Panc1 (cell line): ENCODE measurements around the gene ZRANB2. TPM values are rescaled to one million over a fixed set of nuclear protein-coding genes. Genes with fewer than 3 reads are reported as not detected.

Experiments
- ATAC-seq: fragments of 200-7000 bp; cut with Tn5 transposase; 2 replicates; pipeline ENCODE4 v1.9.1; 2020; ENCODE audit warnings: mild to moderate bottlenecking, moderate library complexity
- BruUV-seq: library from RNA; stranded (reverse); fragments of 400-500 nt; replicated peaks from 2 replicates; lab custom pipeline; 2021; lab: Mats Ljungman, UMichigan
- CTCF ChIA-PET: fragments of 300-600 bp; sonication (Branson Sonifier 250); formaldehyde crosslinking; loops from one replicate; lab custom pipeline; 2022; ENCODE audit warnings: antibody characterized with exemption; lab: Charles Lee
- POLR2A ChIA-PET: fragments of 300-600 bp; sonication (Branson Sonifier 250); formaldehyde crosslinking; loops from one replicate; lab custom pipeline; 2022; ENCODE audit warnings: antibody characterized with exemption; lab: Charles Lee
- DNase-seq: peaks from one replicate; pipeline ENCODE4 v3.0.0-alpha.2; 2010; ENCODE audit warnings: low read depth, low spot score
- H3K27ac ChIP-seq: 2 replicates; pipeline ENCODE4 v1.5.1; 2011; ENCODE audit warnings: mild to moderate bottlenecking, low read length, inconsistent platforms
- H3K27me3 ChIP-seq: fragments of 200-500 bp; sonication (Bioruptor generic); 2 replicates; pipeline ENCODE4 v1.6.0; 2014; ENCODE audit warnings: low read length, inconsistent platforms; ENCODE audit not compliant: control insufficient read depth, insufficient read depth
- H3K36me3 ChIP-seq: fragments of 200-500 bp; sonication (Bioruptor generic); 2 replicates; pipeline ENCODE4 v1.5.1; 2014; ENCODE audit warnings: inconsistent platforms, mild to moderate bottlenecking, low read length, moderate library complexity; ENCODE audit not compliant: control insufficient read depth, insufficient read depth
- H3K4me1 ChIP-seq: 2 replicates; pipeline ENCODE4 v1.5.1; 2011; ENCODE audit warnings: inconsistent platforms, mild to moderate bottlenecking, low read length, moderate library complexity; ENCODE audit not compliant: control insufficient read depth, insufficient read depth
- H3K4me3 ChIP-seq, 2 experiments: 2 replicates each; pipeline ENCODE4 v1.5.1; 2011 to 2012; ENCODE audit warnings: low read depth in 2 of 2, low read length in 2 of 2, mild to moderate bottlenecking in 2 of 2, inconsistent platforms in 1 of 2, moderate library complexity in 1 of 2
- H3K9me3 ChIP-seq: fragments of 200-500 bp; sonication (Bioruptor generic); 2 replicates; pipeline ENCODE4 v1.5.1; 2014; ENCODE audit warnings: low read depth, mild to moderate bottlenecking, inconsistent platforms, low read length, moderate library complexity; ENCODE audit not compliant: control insufficient read depth, insufficient read depth
- POLR2AphosphoS5 ChIP-seq: IDR thresholded peaks from 2 replicates; pipeline ENCODE4 v1.6.1; 2012; ENCODE audit warnings: mild to moderate bottlenecking, low read depth, low read length, moderate library complexity
- SIN3A ChIP-seq: IDR thresholded peaks from 2 replicates; pipeline ENCODE4 v1.6.1; 2012; ENCODE audit warnings: low read depth, mild to moderate bottlenecking, low read length, moderate library complexity, borderline replicate concordance; ENCODE audit not compliant: insufficient read depth
- TCF7L2 ChIP-seq: IDR thresholded peaks from 2 replicates; pipeline ENCODE4 v1.6.1; 2011; ENCODE audit warnings: mild to moderate bottlenecking, low read depth, low read length, inconsistent platforms
- in situ Hi-C: cut with HindIII; loops from 2 replicates; pipeline ENCODE4 v1.10.0; 2016; ENCODE audit warnings: low sequenced_read_pairs, low pct_unique_long_range_greater_than_20kb
- intact Hi-C: fragments of 100-400 bp; cut with micrococcal nuclease; formaldehyde crosslinking; loops from one replicate; pipeline ENCODE4 v1.10.0; 2022; ENCODE audit not compliant: unreplicated experiment
- total RNA-seq: library from RNA; stranded (reverse); gene quantifications from one replicate; pipeline ENCODE4 v1.2.1, GENCODE V29; 2021; ENCODE audit not compliant: unreplicated experiment
- TF ChIP-seq, protein P1 (sequence below): fragments of 450-650 bp; IDR thresholded peaks from 2 replicates; pipeline ENCODE4 v1.5.1; 2017; ENCODE audit warnings: mild to moderate bottlenecking
- TF ChIP-seq, protein P2 (sequence below), 2 experiments: IDR thresholded peaks; 2 replicates each; pipeline ENCODE4 v1.6.1; 2011 to 2012; ENCODE audit warnings: low read depth in 2 of 2, control low read depth in 1 of 2, low read length in 1 of 2, mild to moderate bottlenecking in 1 of 2, moderate library complexity in 1 of 2; ENCODE audit not compliant: insufficient read depth in 1 of 2

The ZRANB2 gene
- total RNA-seq, 1 experiment from 2014 or later = 64.9 TPM

DNA sequence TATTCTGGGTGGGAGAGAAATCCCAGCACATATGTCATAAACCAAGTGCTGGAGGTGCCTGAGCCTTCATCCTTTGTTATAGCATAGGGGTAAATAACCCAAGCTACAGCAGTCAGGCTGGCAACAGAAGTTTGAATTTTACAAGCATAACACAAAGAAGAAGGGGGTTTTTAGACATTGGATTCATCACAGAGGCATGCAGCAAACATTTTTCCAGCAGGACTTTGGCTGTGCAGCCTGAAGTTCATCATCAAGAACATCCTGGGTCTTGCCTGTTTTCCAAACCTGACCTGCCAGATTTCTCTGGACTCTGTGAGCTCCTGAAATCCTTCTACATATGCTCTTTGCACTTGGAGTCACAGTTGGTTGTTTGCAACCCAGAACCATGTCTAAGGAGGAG, 49.4 kb downstream of the ZRANB2 start:
- in situ Hi-C loops = no loop called here
- CTCF ChIA-PET = no interaction called here
- TF ChIP-seq, protein P1, sequence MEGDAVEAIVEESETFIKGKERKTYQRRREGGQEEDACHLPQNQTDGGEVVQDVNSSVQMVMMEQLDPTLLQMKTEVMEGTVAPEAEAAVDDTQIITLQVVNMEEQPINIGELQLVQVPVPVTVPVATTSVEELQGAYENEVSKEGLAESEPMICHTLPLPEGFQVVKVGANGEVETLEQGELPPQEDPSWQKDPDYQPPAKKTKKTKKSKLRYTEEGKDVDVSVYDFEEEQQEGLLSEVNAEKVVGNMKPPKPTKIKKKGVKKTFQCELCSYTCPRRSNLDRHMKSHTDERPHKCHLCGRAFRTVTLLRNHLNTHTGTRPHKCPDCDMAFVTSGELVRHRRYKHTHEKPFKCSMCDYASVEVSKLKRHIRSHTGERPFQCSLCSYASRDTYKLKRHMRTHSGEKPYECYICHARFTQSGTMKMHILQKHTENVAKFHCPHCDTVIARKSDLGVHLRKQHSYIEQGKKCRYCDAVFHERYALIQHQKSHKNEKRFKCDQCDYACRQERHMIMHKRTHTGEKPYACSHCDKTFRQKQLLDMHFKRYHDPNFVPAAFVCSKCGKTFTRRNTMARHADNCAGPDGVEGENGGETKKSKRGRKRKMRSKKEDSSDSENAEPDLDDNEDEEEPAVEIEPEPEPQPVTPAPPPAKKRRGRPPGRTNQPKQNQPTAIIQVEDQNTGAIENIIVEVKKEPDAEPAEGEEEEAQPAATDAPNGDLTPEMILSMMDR = no peak
- TF ChIP-seq, protein P2, sequence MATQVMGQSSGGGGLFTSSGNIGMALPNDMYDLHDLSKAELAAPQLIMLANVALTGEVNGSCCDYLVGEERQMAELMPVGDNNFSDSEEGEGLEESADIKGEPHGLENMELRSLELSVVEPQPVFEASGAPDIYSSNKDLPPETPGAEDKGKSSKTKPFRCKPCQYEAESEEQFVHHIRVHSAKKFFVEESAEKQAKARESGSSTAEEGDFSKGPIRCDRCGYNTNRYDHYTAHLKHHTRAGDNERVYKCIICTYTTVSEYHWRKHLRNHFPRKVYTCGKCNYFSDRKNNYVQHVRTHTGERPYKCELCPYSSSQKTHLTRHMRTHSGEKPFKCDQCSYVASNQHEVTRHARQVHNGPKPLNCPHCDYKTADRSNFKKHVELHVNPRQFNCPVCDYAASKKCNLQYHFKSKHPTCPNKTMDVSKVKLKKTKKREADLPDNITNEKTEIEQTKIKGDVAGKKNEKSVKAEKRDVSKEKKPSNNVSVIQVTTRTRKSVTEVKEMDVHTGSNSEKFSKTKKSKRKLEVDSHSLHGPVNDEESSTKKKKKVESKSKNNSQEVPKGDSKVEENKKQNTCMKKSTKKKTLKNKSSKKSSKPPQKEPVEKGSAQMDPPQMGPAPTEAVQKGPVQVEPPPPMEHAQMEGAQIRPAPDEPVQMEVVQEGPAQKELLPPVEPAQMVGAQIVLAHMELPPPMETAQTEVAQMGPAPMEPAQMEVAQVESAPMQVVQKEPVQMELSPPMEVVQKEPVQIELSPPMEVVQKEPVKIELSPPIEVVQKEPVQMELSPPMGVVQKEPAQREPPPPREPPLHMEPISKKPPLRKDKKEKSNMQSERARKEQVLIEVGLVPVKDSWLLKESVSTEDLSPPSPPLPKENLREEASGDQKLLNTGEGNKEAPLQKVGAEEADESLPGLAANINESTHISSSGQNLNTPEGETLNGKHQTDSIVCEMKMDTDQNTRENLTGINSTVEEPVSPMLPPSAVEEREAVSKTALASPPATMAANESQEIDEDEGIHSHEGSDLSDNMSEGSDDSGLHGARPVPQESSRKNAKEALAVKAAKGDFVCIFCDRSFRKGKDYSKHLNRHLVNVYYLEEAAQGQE (IDR thresholded peaks at IDR 0.05; ENCODE audit: insufficient read depth in 1 of 2, low read depth in 2 of 2, low read length in 1 of 2) = no peak
- no peak for TF ChIP-seq POLR2AphosphoS5
- TF ChIP-seq TCF7L2 = no peak
- TF ChIP-seq SIN3A = no peak

DNA sequence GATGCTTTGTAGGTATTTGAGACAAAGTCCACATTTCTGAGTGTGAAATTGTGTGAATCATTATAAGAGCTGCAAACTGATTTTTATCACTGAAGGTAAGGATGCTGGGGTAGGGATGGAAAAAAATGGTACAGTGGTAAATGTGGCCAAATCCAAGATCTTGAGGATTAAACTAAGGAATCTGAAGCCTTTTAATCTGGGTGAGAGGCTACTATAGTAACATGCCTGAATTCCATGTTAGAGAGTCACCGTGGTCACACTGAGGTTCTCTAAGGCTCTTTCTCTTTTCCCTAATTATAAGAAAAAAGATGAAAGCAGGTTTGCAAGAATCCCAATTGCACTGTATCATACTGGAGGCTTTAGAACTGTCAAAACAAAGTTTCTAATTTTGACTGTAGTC, 50.8 kb downstream of the ZRANB2 start:
- no peaks in the 10 kb centered on the region for H3K36me3 ChIP-seq
- TF ChIP-seq SIN3A (no peak), POLR2AphosphoS5 (no peak), TCF7L2 (no peak)
- TF ChIP-seq, protein P2 (IDR thresholded peaks at IDR 0.05; ENCODE audit: insufficient read depth in 1 of 2, low read depth in 2 of 2, low read length in 1 of 2) = no peak
- TF ChIP-seq, protein P1 = no peak
- in situ Hi-C loops (no loop called here), intact Hi-C loops (no loop called here)
- DNase-seq (no peak), ATAC-seq (no peak)
- H3K27me3 ChIP-seq = no peaks in the 10 kb centered on the region
- no peak overlapping the region for H3K4me3 ChIP-seq
- ChIA-PET POLR2A (no interaction called here), CTCF (no interaction called here)
- BruUV-seq = no TSS peak
- H3K4me1 ChIP-seq = no peaks in the 10 kb centered on the region
- H3K9me3 ChIP-seq = no peaks in the 10 kb centered on the region
- H3K27ac ChIP-seq = no peak overlapping the region

More for the DNA sequence above, 49.4 kb downstream of the ZRANB2 start:
- POLR2A ChIA-PET = no interaction called here
- no TSS peak for BruUV-seq
- Histone ChIP-seq H3K9me3 (no peaks in the 10 kb centered on the region), H3K27me3 (no peaks in the 10 kb centered on the region), H3K36me3 (no peaks in the 10 kb centered on the region), H3K4me1 (no peaks in the 10 kb centered on the region), H3K4me3 (no peak overlapping the region), H3K27ac (no peak overlapping the region)
- ATAC-seq (no peak), DNase-seq (no peak)
- intact Hi-C loops = no loop called here
